ENCODE data around the gene COPG2.

The COPG2 gene

DNA sequence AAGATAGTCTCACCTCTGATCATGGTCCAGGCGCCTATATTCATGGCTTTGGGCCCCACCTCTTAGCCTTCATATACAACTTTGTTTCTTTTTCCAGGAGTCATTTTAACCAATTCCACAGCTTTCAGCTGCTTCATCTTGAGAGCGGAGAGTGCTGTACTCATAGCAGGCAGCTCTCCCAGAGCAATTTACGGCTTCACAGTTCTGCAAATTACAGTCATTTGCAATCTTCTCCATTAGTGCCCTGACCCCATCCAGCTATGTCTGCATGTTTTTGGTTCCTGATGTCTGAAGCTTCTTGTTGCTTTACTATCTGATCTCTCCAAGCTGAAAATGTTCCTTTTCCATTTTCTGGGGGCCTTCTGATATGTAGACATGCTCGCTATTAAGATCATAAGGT, 194.7 kb downstream of the COPG2 start:
- no peak for DNase-seq (ENCODE audit: low spot score)

DNA sequence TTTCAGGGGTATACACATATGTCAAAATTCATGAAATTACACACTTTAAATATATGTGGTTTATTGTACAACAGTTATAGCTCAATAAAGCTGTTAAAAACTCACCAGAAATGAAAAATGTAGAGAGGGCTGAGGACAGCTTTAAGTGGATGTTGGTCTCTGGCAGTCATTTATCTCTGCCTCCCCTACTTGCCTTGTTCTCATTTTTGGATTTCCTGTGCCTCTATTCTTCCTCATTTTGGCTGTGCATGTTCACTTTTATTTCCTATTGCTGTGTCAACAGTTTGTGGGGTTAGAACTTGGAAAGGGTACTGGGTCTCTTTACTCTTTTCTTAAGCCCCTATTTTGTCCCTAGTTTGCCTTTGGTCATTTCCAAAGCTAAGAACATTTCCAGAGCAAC, 195.3 kb downstream of the COPG2 start:
- no peak for DNase-seq (ENCODE audit: low spot score)

DNA sequence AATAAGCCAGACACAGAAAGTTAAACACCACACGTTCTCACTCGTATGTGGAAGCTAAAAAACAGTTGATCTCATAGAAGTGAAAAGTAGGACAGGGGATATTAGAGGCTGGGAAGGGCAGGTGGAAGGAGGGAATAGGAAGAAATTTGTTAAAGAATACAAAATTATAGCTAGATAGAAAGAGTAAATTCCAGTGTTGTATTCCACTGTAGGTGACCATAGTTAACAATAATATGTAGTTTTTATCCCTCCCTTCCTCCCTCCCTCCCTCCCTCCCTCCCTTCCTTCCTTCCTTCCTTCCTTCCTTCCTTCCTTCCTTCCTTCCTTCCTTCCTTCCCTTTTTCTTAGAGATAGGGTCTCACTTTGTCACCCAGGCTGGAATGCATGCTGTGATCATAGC, 196.6 kb downstream of the COPG2 start:
- no peak for DNase-seq (ENCODE audit: low spot score)

DNA sequence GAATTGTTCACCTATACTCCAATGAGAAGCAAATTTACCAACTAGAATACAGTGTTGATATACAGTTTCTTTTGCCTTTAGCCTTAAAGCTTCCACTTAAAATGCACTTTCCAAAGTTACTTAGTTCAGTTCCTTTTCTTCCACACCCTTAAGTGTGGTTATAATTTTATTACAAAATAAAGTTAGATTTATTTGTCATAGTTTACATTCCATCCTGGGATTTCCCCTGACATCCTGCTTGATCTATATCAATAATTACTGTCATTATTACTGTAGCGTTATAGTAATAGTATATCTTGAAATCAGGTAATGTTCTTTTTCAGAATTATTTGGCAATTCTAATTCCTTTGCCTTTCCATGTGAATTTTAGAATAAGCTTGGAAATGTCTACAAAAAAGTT, 199.9 kb downstream of the COPG2 start:
- no peak for DNase-seq (ENCODE audit: low spot score)

DNA sequence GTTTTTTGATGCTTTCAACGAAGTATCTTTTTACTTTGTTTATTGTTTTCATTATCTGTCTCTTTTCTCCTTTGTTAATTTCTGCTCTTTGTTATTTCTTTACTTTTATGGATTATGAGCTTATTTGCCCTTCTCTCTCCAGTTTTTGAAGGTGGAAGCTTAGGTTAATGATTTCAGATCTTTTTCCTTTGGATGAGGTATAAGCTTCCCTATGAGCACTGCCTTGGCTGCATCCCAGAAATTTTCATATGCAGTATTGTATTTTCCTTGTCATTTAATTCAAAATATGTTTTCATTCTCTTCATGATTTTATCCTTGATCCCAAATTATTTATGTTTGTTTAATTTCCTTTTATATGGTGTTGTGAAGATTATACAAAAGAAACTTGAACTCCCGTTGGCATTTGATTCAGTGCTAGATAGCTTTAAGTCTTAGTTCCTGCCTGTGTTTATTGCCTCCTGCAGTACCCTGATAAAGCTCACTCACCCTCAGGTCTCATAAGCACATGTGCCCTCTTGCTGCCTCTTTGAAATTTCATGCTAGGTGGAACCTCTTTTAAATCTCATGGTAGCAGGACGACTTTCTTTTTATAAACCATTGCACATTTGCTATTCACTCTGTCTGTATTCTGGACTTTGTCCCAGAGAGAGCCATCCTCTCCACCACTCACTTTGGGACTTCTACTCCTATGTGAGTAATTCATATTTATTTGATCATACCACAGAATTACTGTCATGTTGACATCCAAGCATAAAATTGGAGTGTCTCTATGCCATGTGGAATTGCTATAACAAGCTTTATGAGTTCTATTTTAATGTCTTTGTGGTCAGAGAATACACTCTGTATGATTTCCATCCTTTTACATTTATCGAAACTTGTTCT, 204.8 kb downstream of the COPG2 start:
- DNase-seq (ENCODE audit: low spot score) = no peak

DNA sequence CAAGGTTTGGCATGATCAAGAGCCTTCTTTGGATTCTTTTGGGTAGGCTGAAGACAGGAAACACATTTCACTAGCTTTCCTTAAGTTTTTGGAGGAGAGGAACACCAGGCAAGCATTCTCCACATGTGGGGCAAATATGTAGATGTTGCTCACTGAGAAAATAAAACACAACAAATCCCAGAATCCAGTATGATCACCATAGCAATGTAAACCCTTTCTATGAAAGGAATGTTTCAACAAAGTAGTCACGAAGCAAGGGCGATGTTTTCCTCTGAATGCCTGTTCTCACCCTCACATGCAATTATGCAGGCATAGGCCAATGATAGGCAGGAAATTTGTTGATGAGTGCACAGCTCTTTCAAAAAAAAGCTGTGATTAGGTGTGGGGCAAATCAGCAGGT, 207.3 kb downstream of the COPG2 start:
- DNase-seq (ENCODE audit: low spot score) = peak; percentile 54

DNA sequence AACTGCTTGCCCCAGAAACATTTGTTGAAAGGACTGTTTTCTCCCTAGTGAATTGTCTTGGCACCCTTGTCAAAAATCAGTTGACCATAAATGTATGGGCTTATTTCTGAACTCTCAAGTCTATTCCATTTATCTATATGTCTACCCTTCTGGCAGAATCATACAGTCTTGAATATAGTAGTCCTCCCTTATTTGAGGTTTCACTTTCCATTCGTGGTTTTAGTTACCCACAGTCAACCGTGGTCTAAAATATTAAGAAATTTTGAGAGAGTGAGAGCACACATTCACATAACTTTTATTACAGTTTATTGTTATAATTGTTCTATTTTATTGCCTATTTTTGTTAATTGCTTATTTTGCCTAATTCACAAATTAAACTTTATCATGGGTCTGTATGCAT, 210.3 kb downstream of the COPG2 start:
- no peak for DNase-seq (ENCODE audit: low spot score)

Data from AG20443 (cell line).